Kidney epithelial cell (primary cell): ENCODE data around the gene LIN37. TPM values are rescaled to one million over a fixed set of nuclear protein-coding genes. Genes with fewer than 3 reads are reported as not detected.

Experiments used
- DNase-seq: peaks from one replicate; pipeline ENCODE4 v3.0.0-alpha.2; 2010; ENCODE audit warnings: low read depth
- H3K27me3 ChIP-seq: 2 replicates; pipeline ENCODE4 v1.6.0; 2011; ENCODE audit warnings: low read length; ENCODE audit not compliant: control insufficient read depth, insufficient read depth
- H3K36me3 ChIP-seq: 2 replicates; pipeline ENCODE4 v1.5.1; 2011; ENCODE audit warnings: low read length; ENCODE audit not compliant: control insufficient read depth, insufficient read depth
- H3K4me3 ChIP-seq: 2 replicates; pipeline ENCODE4 v1.5.1; 2011; ENCODE audit warnings: low read depth, mild to moderate bottlenecking, control low read depth, low read length
- CTCF ChIP-seq: IDR thresholded peaks from 2 replicates; pipeline ENCODE4 v1.5.1; 2011; ENCODE audit warnings: mild to moderate bottlenecking, moderate library complexity, low read length, control low read depth, inconsistent platforms; ENCODE audit not compliant: insufficient read depth, poor library complexity, severe bottlenecking
- total RNA-seq: library from RNA; depleted of rRNA; stranded (reverse); fragments of >200 nt; gene quantifications from 2 replicates; pipeline ENCODE4 v1.2.3, GENCODE V29; 2015

LIN37 gene
- total RNA-seq, 1 donor from 2014 or later = 22.0 TPM

- Histone ChIP-seq H3K27me3 (no peaks in the 10 kb centered on the region), H3K4me3 (peak within 1 kb of the TSS; percentile 37), H3K36me3 (no peaks in the 10 kb centered on the region)
- no peak for DNase-seq
- TF ChIP-seq CTCF = no peak
Measured at GRCh38 chr19:35742121-35742724, 6.2 kb upstream of the LIN37 start, which contains the start of gene IGFLR1. Gene IGFLR1, minus strand, starts transcription at chr19:35742452. Its CDS starts 1,272 bp downstream, at chr19:35741180.

- TF ChIP-seq CTCF = no peak
- Histone ChIP-seq H3K36me3 (no peaks in the 10 kb centered on the region), H3K4me3 (no peak overlapping the region), H3K27me3 (no peaks in the 10 kb centered on the region)
- DNase-seq = no peak
Measured at GRCh38 chr19:35743640-35744429, 4.5 kb upstream of the LIN37 start.

DNA sequence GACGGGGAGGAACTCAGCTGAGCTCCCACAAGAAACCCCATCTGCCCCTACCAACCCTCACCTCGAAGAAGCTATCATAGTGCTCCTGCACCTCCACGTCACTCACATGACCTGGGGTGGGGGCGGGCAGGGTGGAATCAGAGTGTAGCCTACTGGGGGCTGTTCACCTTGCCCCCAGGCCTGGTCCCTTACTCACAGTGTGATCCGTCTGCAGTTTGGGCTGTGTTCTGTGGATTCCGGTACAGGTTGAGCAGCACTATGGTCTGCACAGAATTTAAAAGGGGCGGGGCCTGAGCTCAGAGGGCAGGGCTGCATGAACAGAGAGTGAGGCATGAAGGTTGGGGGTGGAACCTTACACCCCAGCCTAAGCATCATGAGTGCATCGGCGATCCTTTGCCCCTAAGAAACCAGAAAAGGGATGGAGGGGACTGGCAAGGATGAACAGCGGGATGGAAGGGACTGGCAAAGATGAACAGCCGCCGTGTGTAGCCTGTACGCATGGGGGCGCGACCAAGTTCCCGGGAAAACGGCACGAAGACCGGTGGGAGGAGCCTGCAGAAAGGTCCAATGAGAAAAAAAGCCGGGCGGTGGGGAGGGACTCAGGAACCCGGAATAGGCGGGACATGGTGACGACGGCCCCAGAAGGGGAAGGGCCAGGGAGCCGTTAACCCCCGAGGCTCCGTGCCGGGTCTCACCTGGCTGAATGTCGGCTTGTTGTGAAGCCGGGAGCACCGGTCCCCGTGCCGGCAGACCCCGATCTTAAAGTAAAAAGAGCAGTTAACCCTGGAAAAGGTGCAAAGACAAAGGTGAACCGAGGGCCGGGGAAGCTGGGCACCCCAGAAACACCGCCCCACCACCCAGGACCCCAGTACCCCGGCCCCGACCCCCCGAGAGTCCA lies 3.7 kb upstream of the LIN37 start:
- peak; percentile 85 for DNase-seq
- H3K4me3 ChIP-seq = peak overlapping the region; percentile 67
- H3K36me3 ChIP-seq = no peaks in the 10 kb centered on the region
- TF ChIP-seq CTCF = peak; percentile 47
- H3K27me3 ChIP-seq = no peaks in the 10 kb centered on the region

GRCh38 chr19:35745328-35746086 lies 2.9 kb upstream of the LIN37 start, which contains the start of the genes PSENEN and U2AF1L4:
Gene PSENEN, plus strand, starts transcription at chr19:35745651. Its CDS starts 280 bp downstream, at chr19:35745931.
Gene U2AF1L4, minus strand, starts transcription at chr19:35745418. Its CDS starts 27 bp downstream, at chr19:35745391.
- peak; percentile 98 for DNase-seq
- Histone ChIP-seq H3K36me3 (no peaks in the 10 kb centered on the region), H3K27me3 (no peaks in the 10 kb centered on the region), H3K4me3 (peak within 1 kb of the TSS; percentile 67)
- no peak for TF ChIP-seq CTCF

DNA sequence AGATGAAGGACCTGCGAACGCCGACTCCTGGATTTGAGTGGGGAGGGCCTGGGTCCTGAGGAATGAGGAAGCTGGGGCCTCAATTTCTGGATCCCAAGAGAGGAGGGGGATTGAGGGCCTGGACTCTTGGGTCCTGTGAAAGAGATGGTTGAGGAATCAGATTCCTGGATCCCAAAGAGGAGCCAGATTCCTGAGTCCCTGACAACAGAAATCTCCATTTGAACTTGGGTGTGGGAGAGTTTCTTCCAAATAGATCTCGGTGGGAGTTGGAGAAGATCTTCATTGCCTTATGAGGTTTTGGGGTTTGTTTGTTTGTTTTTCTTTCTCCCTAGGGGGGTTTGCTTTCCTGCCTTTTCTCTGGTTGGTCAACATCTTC lies 2.3 kb upstream of the LIN37 start:
- H3K27me3 ChIP-seq = no peaks in the 10 kb centered on the region
- no peak for DNase-seq
- no peak for TF ChIP-seq CTCF
- H3K36me3 ChIP-seq = no peaks in the 10 kb centered on the region
- peak overlapping the region; percentile 67 for H3K4me3 ChIP-seq
